ENCODE results near the gene SHBG. TPM values are rescaled to one million over a fixed set of nuclear protein-coding genes. Genes with fewer than 3 reads are reported as not detected.

Gene SHBG
- total RNA-seq, 1 experiment from 2014 or later = not detected

- Histone ChIP-seq H3K4me1 (ENCODE audit: insufficient read depth, low read length, poor library complexity, severe bottlenecking) (peaks cover 25% of the 10 kb centered on the region), H3K36me3 (ENCODE audit: insufficient read depth, low read length, poor library complexity, severe bottlenecking) (peaks cover 47% of the 10 kb centered on the region), H3K4me3 (ENCODE audit: low read depth, low read length, poor library complexity, severe bottlenecking) (no peak overlapping the region), H3K9me3 (ENCODE audit: low read depth, low read length, poor library complexity, severe bottlenecking) (no peaks in the 10 kb centered on the region), H3K27ac (ENCODE audit: low read depth, low read length, poor library complexity, severe bottlenecking) (no peak overlapping the region), H3K27me3 (replicated peaks; ENCODE audit: insufficient read depth, low read depth, low read length, poor library complexity) (no peaks in the 10 kb centered on the region)
- no peak for TF ChIP-seq EZH2 (IDR thresholded peaks at IDR 0.05; ENCODE audit: borderline replicate concordance, low read depth, low read length, poor library complexity, severe bottlenecking)
- peak; percentile 55 for TF ChIP-seq CTCF (conservative IDR thresholded peaks at IDR 0.05; ENCODE audit: low read depth, low read length)
- BruUV-seq (replicated peaks) = no TSS peak
- intact Hi-C loops (cut with micrococcal nuclease; ENCODE audit: unreplicated experiment) = no loop called here
- POLR2A ChIA-PET (ENCODE audit: low non-redundant PET) = interaction anchor here (0.9 kb wide), 1 partner anchor 108 kb away, joined by 3 read pairs; no protein-coding TSS in a partner anchor
- peak; percentile 69 for DNase-seq (ENCODE audit: low spot score)
- CTCF ChIA-PET = interaction anchor here (0.6 to 0.7 kb wide), 2 partner anchors 72 to 93 kb away, joined by 3 to 7 read pairs; no protein-coding TSS in a partner anchor
Measured at GRCh38 chr17:7586673-7587419, 43.1 kb upstream of the SHBG start.

GRCh38 chr17:7587420-7588151 is 42.3 kb upstream of the SHBG start:
- intact Hi-C loops (cut with micrococcal nuclease; ENCODE audit: unreplicated experiment) = no loop called here
- ChIA-PET POLR2A (ENCODE audit: low non-redundant PET) (interaction anchor here (0.9 kb wide), 1 partner anchor 109 kb away, joined by 3 read pairs; no protein-coding TSS in a partner anchor), CTCF (interaction anchor here (0.6 to 0.7 kb wide), 2 partner anchors 73 to 92 kb away, joined by 3 to 7 read pairs; no protein-coding TSS in a partner anchor)
- no peak for DNase-seq (ENCODE audit: low spot score)
- Histone ChIP-seq H3K4me3 (ENCODE audit: low read depth, low read length, poor library complexity, severe bottlenecking) (no peak overlapping the region), H3K4me1 (ENCODE audit: insufficient read depth, low read length, poor library complexity, severe bottlenecking) (peaks cover 17% of the 10 kb centered on the region), H3K27me3 (replicated peaks; ENCODE audit: insufficient read depth, low read depth, low read length, poor library complexity) (no peaks in the 10 kb centered on the region), H3K9me3 (ENCODE audit: low read depth, low read length, poor library complexity, severe bottlenecking) (no peaks in the 10 kb centered on the region), H3K36me3 (ENCODE audit: insufficient read depth, low read length, poor library complexity, severe bottlenecking) (peaks cover 54% of the 10 kb centered on the region), H3K27ac (ENCODE audit: low read depth, low read length, poor library complexity, severe bottlenecking) (no peak overlapping the region)
- BruUV-seq (replicated peaks) = no TSS peak
- TF ChIP-seq EZH2 (IDR thresholded peaks at IDR 0.05; ENCODE audit: borderline replicate concordance, low read depth, low read length, poor library complexity, severe bottlenecking) (no peak), CTCF (conservative IDR thresholded peaks at IDR 0.05; ENCODE audit: low read depth, low read length) (no peak)

- no peak for DNase-seq (ENCODE audit: low spot score)
- peaks cover 10% of the 10 kb centered on the region for H3K4me1 ChIP-seq (ENCODE audit: insufficient read depth, low read length, poor library complexity, severe bottlenecking)
- H3K4me3 ChIP-seq (ENCODE audit: low read depth, low read length, poor library complexity, severe bottlenecking) = no peak overlapping the region
- no peak for TF ChIP-seq EZH2 (IDR thresholded peaks at IDR 0.05; ENCODE audit: borderline replicate concordance, low read depth, low read length, poor library complexity, severe bottlenecking)
- no peak for TF ChIP-seq CTCF (conservative IDR thresholded peaks at IDR 0.05; ENCODE audit: low read depth, low read length)
- no peaks in the 10 kb centered on the region for H3K27me3 ChIP-seq (replicated peaks; ENCODE audit: insufficient read depth, low read depth, low read length, poor library complexity)
- H3K27ac ChIP-seq (ENCODE audit: low read depth, low read length, poor library complexity, severe bottlenecking) = peak overlapping the region; percentile 48
- ChIA-PET CTCF (interaction anchor here (0.6 to 1.2 kb wide), 7 partner anchors 9 to 543 kb away, joined by 4 to 9 read pairs (median 4); partner anchors contain the start of genes CD68, FXR2, TP53 and WRAP53), POLR2A (ENCODE audit: low non-redundant PET) (interaction anchor here (0.5 kb wide), 1 partner anchor 105 kb away, joined by 3 read pairs; the partner anchor contains the start of gene POLR2A)
- no TSS peak for BruUV-seq (replicated peaks)
- intact Hi-C loops (cut with micrococcal nuclease; ENCODE audit: unreplicated experiment) = no loop called here
- H3K9me3 ChIP-seq (ENCODE audit: low read depth, low read length, poor library complexity, severe bottlenecking) = no peaks in the 10 kb centered on the region
- peaks cover 65% of the 10 kb centered on the region for H3K36me3 ChIP-seq (ENCODE audit: insufficient read depth, low read length, poor library complexity, severe bottlenecking)
Measured at GRCh38 chr17:7588553-7589203, 41.3 kb upstream of the SHBG start.

Data from A673 (cell line).